OCI-LY1 (cell line): ENCODE results near the gene BABAM2.

Source experiments
- H2AFZ ChIP-seq: fragments of 200-600 bp; sonication (generic), shearing (Covaris generic); 2 replicates; pipeline ENCODE4 v1.6.0; 2014; ENCODE audit warnings: antibody characterized with exemption, mild to moderate bottlenecking, low read length
- H3F3A ChIP-seq: fragments of 200-600 bp; sonication (generic), shearing (Covaris generic); 2 replicates; pipeline ENCODE4 v1.6.0; 2014; ENCODE audit warnings: mild to moderate bottlenecking, antibody characterized with exemption, low read length, moderate library complexity; ENCODE audit not compliant: insufficient read depth
- H3K27ac ChIP-seq: fragments of 200-600 bp; sonication (generic); 2 replicates; pipeline ENCODE4 v1.5.1; 2014; ENCODE audit warnings: low read length, mixed run types, mild to moderate bottlenecking, low read depth; ENCODE audit not compliant: poor library complexity, severe bottlenecking
- H3K27me3 ChIP-seq: fragments of 200-600 bp; sonication (generic); 2 replicates; pipeline ENCODE4 v1.6.0; 2014; ENCODE audit warnings: antibody characterized with exemption, mild to moderate bottlenecking, low read length, moderate library complexity; ENCODE audit not compliant: insufficient read depth
- H3K36me3 ChIP-seq: fragments of 200-600 bp; sonication (generic); 2 replicates; pipeline ENCODE4 v1.6.1; 2014; ENCODE audit warnings: mild to moderate bottlenecking, antibody characterized with exemption, low read length, moderate library complexity, mixed read lengths; ENCODE audit not compliant: insufficient read depth
- H3K4me1 ChIP-seq: fragments of 200-600 bp; sonication (generic); 2 replicates; pipeline ENCODE4 v1.5.1; 2014; ENCODE audit warnings: mild to moderate bottlenecking, low read length, moderate library complexity; ENCODE audit not compliant: insufficient read depth, severe bottlenecking
- H3K4me2 ChIP-seq: fragments of 200-600 bp; sonication (generic), shearing (Covaris generic); 2 replicates; pipeline ENCODE4 v1.6.1; 2014; ENCODE audit warnings: low read length
- H3K4me3 ChIP-seq: fragments of 200-600 bp; sonication (generic); 2 replicates; pipeline ENCODE4 v1.5.1; 2014; ENCODE audit warnings: low read length, low read depth, mild to moderate bottlenecking, mixed read lengths; ENCODE audit not compliant: poor library complexity, severe bottlenecking
- H3K79me2 ChIP-seq: fragments of 200-600 bp; shearing (Covaris generic); 2 replicates; pipeline ENCODE4 v1.6.1; 2016; ENCODE audit warnings: mixed run types, low read length, mixed read lengths; ENCODE audit not compliant: insufficient read depth
- H3K9ac ChIP-seq: fragments of 200-600 bp; sonication (generic), shearing (Covaris generic); 2 replicates; pipeline ENCODE4 v1.6.1; 2014; ENCODE audit warnings: mild to moderate bottlenecking, low read length, mixed read lengths
- H3K9me2 ChIP-seq: fragments of 200-600 bp; sonication (generic), shearing (Covaris generic); 2 replicates; pipeline ENCODE4 v1.6.1; 2014; ENCODE audit warnings: low read depth, mild to moderate bottlenecking, low read length, mixed read lengths
- H3K9me3 ChIP-seq: fragments of 200-600 bp; shearing (Covaris generic); 2 replicates; pipeline ENCODE4 v1.6.1; 2014; ENCODE audit warnings: low read length, mixed read lengths
- H4K20me1 ChIP-seq: fragments of 200-600 bp; sonication (generic), shearing (Covaris generic); 2 replicates; pipeline ENCODE4 v1.6.0; 2016; ENCODE audit warnings: mild to moderate bottlenecking, low read length; ENCODE audit not compliant: insufficient read depth
- CTCF ChIP-seq: fragments of 200-600 bp; sonication (generic), shearing (Covaris generic); IDR thresholded peaks from 2 replicates; pipeline ENCODE4 v1.5.1; 2017; ENCODE audit warnings: mild to moderate bottlenecking, antibody characterized with exemption, low read length, moderate library complexity, mixed read lengths
- EZH2 ChIP-seq: fragments of 200-600 bp; sonication (generic), shearing (Covaris generic); IDR thresholded peaks from 2 replicates; pipeline ENCODE4 v1.8.0; 2017; ENCODE audit warnings: borderline replicate concordance, mixed run types, mild to moderate bottlenecking, antibody characterized with exemption, low read length, moderate library complexity, mixed read lengths

The BABAM2 gene

GRCh38 chr2:27907547-27907946 is 17.0 kb downstream of the BABAM2 start:
- no peaks in the 10 kb centered on the region for H4K20me1 ChIP-seq
- no peaks in the 10 kb centered on the region for H3K27me3 ChIP-seq
- H3K9me2 ChIP-seq: no peaks in the 10 kb centered on the region
- no peaks in the 10 kb centered on the region for H3F3A ChIP-seq
- no peak overlapping the region for H2AFZ ChIP-seq
- H3K79me2 ChIP-seq: no peaks in the 10 kb centered on the region; the same call in 1 of the 2 replicates
- no peak for TF ChIP-seq CTCF
- no peak for TF ChIP-seq EZH2
- H3K36me3 ChIP-seq: no peaks in the 10 kb centered on the region
- no peaks in the 10 kb centered on the region for H3K4me1 ChIP-seq
- H3K27ac ChIP-seq: no peak overlapping the region
- no peak overlapping the region for H3K4me2 ChIP-seq
- no peak overlapping the region for H3K9ac ChIP-seq
- no peak overlapping the region for H3K4me3 ChIP-seq
- no peaks in the 10 kb centered on the region for H3K9me3 ChIP-seq

- no peaks in the 10 kb centered on the region; the same call in 1 of the 2 replicates for H3K79me2 ChIP-seq
- H3K4me1 ChIP-seq: peaks cover 9% of the 10 kb centered on the region
- H3K4me3 ChIP-seq: no peak overlapping the region
- no peak overlapping the region for H3K27ac ChIP-seq
- H3K36me3 ChIP-seq: no peaks in the 10 kb centered on the region
- no peak overlapping the region for H3K9ac ChIP-seq
- TF ChIP-seq CTCF (no peak), EZH2 (no peak)
- no peaks in the 10 kb centered on the region for H3K9me3 ChIP-seq
- H2AFZ ChIP-seq: no peak overlapping the region
- no peaks in the 10 kb centered on the region for H3K27me3 ChIP-seq
- no peak overlapping the region for H3K4me2 ChIP-seq
- no peaks in the 10 kb centered on the region for H3F3A ChIP-seq
- H4K20me1 ChIP-seq: no peaks in the 10 kb centered on the region
- H3K9me2 ChIP-seq: no peaks in the 10 kb centered on the region
Observed at GRCh38 chr2:27909901-27910300, 19.4 kb downstream of the BABAM2 start.

GRCh38 chr2:27911458-27912210 is 21.1 kb downstream of the BABAM2 start:
- H3K9me2 ChIP-seq: no peaks in the 10 kb centered on the region
- no peak for TF ChIP-seq CTCF
- TF ChIP-seq EZH2: no peak
- H3K4me2 ChIP-seq: no peak overlapping the region
- H3K9ac ChIP-seq: no peak overlapping the region
- H3K4me1 ChIP-seq: peaks cover 9% of the 10 kb centered on the region
- H3K27me3 ChIP-seq: no peaks in the 10 kb centered on the region
- H3K9me3 ChIP-seq: no peaks in the 10 kb centered on the region
- no peak overlapping the region for H3K27ac ChIP-seq
- no peak overlapping the region for H3K4me3 ChIP-seq
- H3K79me2 ChIP-seq: no peaks in the 10 kb centered on the region; the same call in 1 of the 2 replicates
- H2AFZ ChIP-seq: no peak overlapping the region
- H4K20me1 ChIP-seq: no peaks in the 10 kb centered on the region
- H3F3A ChIP-seq: no peaks in the 10 kb centered on the region
- no peaks in the 10 kb centered on the region for H3K36me3 ChIP-seq
